ENCODE measurements around the gene SCN5A.

DNA sequence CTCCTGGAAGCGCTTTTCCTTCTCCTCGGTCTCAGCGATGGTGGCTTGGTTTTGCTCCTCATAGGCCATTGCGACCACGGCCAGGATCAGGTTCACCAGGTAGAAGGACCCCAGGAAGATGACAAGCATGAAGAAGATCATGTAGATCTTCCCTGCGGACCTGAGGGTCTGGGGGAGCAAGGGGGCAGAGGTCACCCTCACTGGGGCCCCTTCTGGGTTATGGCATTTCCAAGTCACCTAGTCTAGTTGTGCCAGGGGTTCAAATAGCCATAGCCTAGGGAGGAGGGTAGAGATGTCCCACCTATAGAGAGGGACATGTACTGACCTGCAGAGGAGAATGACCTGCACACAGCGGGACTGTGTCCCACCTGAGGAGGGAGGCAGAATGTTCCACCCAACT is 43.5 kb downstream of the SCN5A start:
- TF ChIP-seq SRF (IDR thresholded peaks at IDR 0.05; ENCODE audit: low read depth, low read length) (no peak), EGR1 (IDR thresholded peaks at IDR 0.05; ENCODE audit: borderline replicate concordance, low read depth, low read length) (no peak), POLR2A (IDR thresholded peaks at IDR 0.05; ENCODE audit: control extremely low read depth in 1 of 2, low read depth in 2 of 2, low read length in 2 of 2) (no peak), SIN3A (conservative IDR thresholded peaks at IDR 0.05 in 1 of 2, IDR thresholded peaks at IDR 0.05 in 1 of 2; ENCODE audit: low read depth in 1 of 2, low read length in 2 of 2) (no peak), SIX5 (IDR thresholded peaks at IDR 0.05; ENCODE audit: low read depth, low read length) (no peak), CREB1 (IDR thresholded peaks at IDR 0.05) (no peak), EZH2 (IDR thresholded peaks at IDR 0.05; ENCODE audit: low read depth, low read length, severe bottlenecking) (no peak), GABPA (IDR thresholded peaks at IDR 0.05; ENCODE audit: borderline replicate concordance, insufficient read depth, low read length) (no peak)
- TF ChIP-seq, protein P1, sequence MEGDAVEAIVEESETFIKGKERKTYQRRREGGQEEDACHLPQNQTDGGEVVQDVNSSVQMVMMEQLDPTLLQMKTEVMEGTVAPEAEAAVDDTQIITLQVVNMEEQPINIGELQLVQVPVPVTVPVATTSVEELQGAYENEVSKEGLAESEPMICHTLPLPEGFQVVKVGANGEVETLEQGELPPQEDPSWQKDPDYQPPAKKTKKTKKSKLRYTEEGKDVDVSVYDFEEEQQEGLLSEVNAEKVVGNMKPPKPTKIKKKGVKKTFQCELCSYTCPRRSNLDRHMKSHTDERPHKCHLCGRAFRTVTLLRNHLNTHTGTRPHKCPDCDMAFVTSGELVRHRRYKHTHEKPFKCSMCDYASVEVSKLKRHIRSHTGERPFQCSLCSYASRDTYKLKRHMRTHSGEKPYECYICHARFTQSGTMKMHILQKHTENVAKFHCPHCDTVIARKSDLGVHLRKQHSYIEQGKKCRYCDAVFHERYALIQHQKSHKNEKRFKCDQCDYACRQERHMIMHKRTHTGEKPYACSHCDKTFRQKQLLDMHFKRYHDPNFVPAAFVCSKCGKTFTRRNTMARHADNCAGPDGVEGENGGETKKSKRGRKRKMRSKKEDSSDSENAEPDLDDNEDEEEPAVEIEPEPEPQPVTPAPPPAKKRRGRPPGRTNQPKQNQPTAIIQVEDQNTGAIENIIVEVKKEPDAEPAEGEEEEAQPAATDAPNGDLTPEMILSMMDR (IDR thresholded peaks at IDR 0.05; ENCODE audit: control extremely low read depth in 1 of 3, insufficient read depth in 1 of 3, low read depth in 1 of 3, low read length in 3 of 3), result no peak
- TF ChIP-seq, protein P2, sequence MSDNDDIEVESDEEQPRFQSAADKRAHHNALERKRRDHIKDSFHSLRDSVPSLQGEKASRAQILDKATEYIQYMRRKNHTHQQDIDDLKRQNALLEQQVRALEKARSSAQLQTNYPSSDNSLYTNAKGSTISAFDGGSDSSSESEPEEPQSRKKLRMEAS (IDR thresholded peaks at IDR 0.05), result no peak
- TF ChIP-seq, protein P3, sequence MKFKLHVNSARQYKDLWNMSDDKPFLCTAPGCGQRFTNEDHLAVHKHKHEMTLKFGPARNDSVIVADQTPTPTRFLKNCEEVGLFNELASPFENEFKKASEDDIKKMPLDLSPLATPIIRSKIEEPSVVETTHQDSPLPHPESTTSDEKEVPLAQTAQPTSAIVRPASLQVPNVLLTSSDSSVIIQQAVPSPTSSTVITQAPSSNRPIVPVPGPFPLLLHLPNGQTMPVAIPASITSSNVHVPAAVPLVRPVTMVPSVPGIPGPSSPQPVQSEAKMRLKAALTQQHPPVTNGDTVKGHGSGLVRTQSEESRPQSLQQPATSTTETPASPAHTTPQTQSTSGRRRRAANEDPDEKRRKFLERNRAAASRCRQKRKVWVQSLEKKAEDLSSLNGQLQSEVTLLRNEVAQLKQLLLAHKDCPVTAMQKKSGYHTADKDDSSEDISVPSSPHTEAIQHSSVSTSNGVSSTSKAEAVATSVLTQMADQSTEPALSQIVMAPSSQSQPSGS (IDR thresholded peaks at IDR 0.05; ENCODE audit: low read length), result no peak
